ENCODE data around the gene SEMA6D. TPM values are rescaled to one million over a fixed set of nuclear protein-coding genes. Genes with fewer than 3 reads are reported as not detected.

The SEMA6D gene
- total RNA-seq, 4 donors from 2014 or later, result 15.7 to 55.7 (median 17.8) TPM

DNA sequence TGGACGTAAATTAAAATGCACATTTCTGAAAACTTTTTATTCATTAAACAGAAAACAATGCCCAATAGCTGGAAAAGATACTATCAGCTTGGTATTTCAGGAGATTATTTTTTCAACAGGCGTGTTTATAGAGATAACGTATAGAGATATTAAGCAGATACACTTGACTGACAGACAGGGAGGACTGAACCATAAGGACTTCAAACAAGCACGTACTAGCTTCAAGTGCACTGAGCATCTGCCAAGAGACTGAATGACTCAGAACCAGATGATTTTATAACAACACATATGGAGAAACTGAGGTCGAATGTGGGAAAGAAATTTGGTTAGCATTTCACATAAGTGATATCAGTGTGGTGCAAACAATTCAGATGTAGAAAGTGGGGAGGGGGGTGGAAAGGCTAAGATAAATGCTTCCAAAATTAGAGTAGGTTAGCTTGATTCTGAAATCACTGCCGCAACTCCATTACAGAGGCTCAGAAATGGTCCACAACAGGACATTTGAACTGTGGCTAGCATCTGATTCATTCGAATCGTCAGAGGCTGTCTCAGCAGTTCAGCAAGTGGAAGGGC is 103.5 kb downstream of the SEMA6D start:
- Histone ChIP-seq H3K4me3 (no peak overlapping the region), H3K4me1 (peaks cover 0 to 4% (median 0%) of the 10 kb centered on the region in 4 donors), H3K27me3 (no peaks in the 10 kb centered on the region), H3K9me3 (no peaks in the 10 kb centered on the region), H3K27ac (no peak overlapping the region), H3K36me3 (no peaks in the 10 kb centered on the region)
- DNase-seq (ENCODE audit: low spot score in 2 of 2), result no peak
- no peak for TF ChIP-seq EP300 (IDR thresholded peaks at IDR 0.05)
- no peak for TF ChIP-seq POLR2A (IDR thresholded peaks at IDR 0.05)
- TF ChIP-seq, protein P1, sequence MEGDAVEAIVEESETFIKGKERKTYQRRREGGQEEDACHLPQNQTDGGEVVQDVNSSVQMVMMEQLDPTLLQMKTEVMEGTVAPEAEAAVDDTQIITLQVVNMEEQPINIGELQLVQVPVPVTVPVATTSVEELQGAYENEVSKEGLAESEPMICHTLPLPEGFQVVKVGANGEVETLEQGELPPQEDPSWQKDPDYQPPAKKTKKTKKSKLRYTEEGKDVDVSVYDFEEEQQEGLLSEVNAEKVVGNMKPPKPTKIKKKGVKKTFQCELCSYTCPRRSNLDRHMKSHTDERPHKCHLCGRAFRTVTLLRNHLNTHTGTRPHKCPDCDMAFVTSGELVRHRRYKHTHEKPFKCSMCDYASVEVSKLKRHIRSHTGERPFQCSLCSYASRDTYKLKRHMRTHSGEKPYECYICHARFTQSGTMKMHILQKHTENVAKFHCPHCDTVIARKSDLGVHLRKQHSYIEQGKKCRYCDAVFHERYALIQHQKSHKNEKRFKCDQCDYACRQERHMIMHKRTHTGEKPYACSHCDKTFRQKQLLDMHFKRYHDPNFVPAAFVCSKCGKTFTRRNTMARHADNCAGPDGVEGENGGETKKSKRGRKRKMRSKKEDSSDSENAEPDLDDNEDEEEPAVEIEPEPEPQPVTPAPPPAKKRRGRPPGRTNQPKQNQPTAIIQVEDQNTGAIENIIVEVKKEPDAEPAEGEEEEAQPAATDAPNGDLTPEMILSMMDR (IDR thresholded peaks at IDR 0.05), result no peak
- WGBS, 2 donors, result 48 to 52% methylated on average over 8 of the region's 8 CpGs

DNA sequence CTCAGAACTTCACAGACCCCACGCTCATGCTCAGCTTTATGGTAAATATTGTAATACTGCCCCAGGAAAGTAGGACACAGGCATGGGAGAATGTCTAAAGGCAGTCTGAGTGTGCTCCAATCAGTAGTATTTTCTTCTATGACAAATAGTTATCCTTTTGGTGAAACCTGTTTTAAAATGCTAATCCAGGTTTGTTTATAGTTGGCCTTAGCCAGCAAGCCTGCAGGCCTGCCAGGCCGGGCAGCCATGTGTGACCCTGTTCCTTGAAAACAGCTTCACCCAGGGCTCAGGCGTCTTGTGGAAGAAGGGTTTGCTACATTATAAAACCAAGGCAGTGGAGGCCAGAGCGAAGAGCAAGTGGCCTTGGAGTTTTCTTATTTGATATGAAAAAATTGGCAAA is 104.7 kb downstream of the SEMA6D start:
- Histone ChIP-seq H3K4me1 (peaks cover 0 to 4% (median 0%) of the 10 kb centered on the region in 4 donors), H3K27ac (no peak overlapping the region)

More for the DNA sequence above, 104.7 kb downstream of the SEMA6D start:
- no peaks in the 10 kb centered on the region for H3K9me3 ChIP-seq
- TF ChIP-seq, protein P1 (IDR thresholded peaks at IDR 0.05), result no peak
- TF ChIP-seq POLR2A (IDR thresholded peaks at IDR 0.05) (no peak), EP300 (IDR thresholded peaks at IDR 0.05) (no peak)
- WGBS, 2 donors, result 93% methylated on average over 4 of the region's 4 CpGs
- H3K36me3 ChIP-seq, result no peaks in the 10 kb centered on the region
- DNase-seq (ENCODE audit: low spot score in 2 of 2), result no peak
- H3K4me3 ChIP-seq, result no peak overlapping the region
- H3K27me3 ChIP-seq, result no peaks in the 10 kb centered on the region
